HEK293T (cell line): ENCODE results near the gene CROT.

Experiments used
- CTBP1 ChIP-seq: fragments of 450-650 bp; IDR thresholded peaks from 2 replicates; pipeline ENCODE4 v1.6.1; 2016; ENCODE audit warnings: borderline replicate concordance
- FOXM1 ChIP-seq: fragments of 450-650 bp; IDR thresholded peaks from 2 replicates; pipeline ENCODE4 v1.6.1; 2017; ENCODE audit warnings: mild to moderate bottlenecking, borderline replicate concordance
- L3MBTL2 ChIP-seq: fragments of 450-650 bp; conservative IDR thresholded peaks from 2 replicates; pipeline ENCODE4 v1.6.1; 2016; ENCODE audit warnings: mild to moderate bottlenecking
- SP1 ChIP-seq: fragments of 450-650 bp; IDR thresholded peaks from 2 replicates; pipeline ENCODE4 v1.6.1; 2017

GRCh38 chr7:87414794-87415188, 69.3 kb downstream of the CROT start:
- TF ChIP-seq CTBP1, result no peak
- no peak for TF ChIP-seq FOXM1
- no peak for TF ChIP-seq SP1
- no peak for TF ChIP-seq L3MBTL2
